Measurements from ENCODE around the gene TIMM17B.

TIMM17B gene

GRCh38 chrX:48918643-48919340, 21.2 kb upstream of the TIMM17B start, which contains the start of gene PIM2:
Gene PIM2 (minus strand): TSS chrX:48919024. CDS start chrX:48918834, 190 bp downstream.
- peak; percentile 95 for DNase-seq (ENCODE audit: low spot score)

DNA sequence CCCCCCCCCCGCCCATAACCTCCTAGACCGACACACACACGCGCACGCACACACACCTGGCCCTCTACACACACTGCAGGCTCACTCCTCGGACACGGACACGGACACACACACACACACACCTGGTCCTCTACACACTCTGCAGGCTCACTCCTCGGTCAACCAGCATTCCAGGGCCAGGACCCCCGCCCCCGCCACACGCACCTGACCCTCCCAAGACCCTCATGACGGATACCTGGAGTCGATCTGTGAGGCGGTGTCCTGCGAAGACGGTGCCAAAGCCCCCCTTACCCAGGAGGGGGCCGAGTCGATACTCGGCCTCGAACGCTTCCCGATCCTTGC, 20.7 kb upstream of the TIMM17B start:
- no peak for DNase-seq (ENCODE audit: low spot score)

DNA sequence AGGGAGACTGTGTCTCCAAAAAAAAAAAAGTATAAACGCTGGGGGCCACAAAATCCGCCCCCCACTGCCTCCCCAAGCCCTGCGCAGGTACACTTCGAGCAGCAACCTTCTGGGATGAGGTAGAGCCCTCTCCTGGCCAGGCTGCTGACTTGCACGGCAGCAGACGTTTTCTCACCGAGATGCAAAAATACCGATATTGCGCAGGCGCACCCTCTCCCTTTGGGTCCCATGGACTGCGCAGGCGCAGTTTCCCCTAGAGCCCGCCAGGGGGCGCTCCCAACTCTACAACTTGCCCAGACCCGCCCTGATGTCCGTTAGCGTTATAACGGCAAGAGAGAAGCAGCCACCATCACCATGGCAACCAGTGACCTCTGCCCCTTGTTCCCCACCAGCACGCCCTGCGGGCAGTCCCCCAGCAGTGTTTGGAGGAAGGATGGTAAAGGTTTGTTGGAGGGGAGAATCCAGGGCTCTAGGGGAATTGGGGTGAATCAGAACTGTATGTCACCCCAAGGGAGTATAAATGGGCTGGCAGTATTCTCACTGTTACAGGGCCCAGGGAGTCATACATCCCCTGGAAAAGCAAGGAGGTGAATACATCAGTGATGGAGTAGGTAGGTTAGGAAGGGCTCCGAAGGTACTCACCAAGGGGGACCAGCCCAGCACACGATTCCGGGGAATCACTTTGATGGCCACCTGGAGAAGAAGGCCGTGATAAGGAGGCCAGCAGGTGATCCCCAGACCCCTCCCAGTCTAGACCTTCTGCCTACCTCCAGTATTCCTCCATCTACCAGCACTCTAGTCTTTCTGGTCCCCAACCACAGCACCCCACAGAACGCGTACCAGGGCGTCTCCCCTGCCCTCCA, 19.8 kb upstream of the TIMM17B start:
- DNase-seq (ENCODE audit: low spot score): peak; percentile 93

DNA sequence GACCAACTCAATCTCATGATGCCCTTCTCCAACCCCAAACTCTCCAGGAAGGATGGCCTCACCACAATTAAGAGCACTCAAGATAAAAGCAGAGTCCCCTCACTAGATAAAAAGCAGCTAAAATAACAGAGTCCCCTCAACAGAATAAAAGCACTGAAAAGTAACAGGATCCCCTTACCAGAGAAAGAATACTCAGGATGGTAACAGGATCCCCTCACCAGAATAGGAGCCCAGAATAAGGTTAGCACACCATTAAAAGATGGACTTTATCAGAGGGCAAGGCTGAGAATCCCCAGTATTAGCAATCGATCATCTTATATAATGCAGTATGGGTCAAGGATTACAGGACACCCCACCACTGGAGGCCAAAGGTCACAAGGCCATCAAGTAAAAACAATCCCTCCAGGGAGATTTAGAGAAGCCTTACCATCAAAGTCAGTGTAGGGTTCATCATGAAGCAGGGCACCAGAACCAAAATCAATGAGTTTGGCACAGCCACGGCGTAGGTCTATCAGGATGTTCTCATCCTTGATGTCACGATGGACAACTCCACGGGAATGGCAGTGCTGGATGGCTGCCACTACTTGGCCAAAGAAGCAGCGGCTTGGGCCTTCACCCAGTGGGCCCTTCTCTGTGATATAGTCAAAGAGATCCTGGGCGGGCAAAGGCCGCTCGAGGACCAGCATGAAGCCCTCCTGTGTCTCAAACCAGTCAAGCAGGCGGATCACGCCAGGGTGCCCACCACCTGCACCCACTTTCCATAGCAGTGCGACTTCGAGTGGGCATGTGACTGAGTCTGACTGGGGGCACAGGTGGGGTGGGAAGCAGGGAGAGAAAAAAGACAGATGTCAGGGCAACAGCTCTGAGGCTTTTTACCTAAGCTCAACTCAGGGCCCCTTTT, 17.3 kb upstream of the TIMM17B start:
- DNase-seq (ENCODE audit: low spot score): no peak

DNA sequence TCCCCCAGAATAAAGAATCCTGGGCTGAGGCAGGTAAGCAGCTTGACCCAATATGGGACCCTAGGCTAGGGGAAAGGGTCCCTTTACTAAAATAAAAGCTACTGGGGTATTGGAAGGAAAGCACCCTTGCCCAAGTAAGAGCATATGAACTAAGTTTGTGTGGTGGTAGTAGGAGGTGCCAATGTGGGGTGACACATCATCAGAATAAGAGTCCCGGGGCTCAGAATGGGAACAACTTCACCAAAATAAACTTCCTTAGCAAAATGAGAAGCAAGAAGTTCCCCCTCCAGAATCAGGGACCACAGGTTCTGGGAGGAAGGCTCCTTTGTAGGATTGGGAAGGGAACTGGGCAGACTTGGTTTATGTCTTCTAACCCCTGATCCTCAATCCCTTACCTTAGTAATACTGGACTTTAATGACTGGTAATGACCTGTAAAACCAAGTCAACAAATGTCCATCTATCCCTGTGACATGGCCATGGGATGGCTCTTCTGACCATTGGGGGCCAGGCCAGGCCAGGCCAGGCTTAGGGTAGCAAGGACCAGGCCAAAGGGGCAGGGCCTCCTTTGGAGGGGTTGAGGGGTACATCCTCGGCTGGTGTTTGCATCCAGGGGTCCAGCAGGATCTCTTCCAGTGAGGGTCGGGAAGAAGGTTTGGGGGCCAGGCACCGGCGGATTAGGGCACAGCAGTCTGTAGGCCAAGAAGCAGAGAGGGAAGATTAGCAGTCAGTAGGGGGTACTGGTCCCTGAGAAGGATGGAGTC, 16.2 kb upstream of the TIMM17B start:
- no peak for DNase-seq (ENCODE audit: low spot score)

- DNase-seq (ENCODE audit: low spot score): peak; percentile 85
These were observed 14.0 kb upstream of the TIMM17B start, which contains the start of gene SLC35A2 for GRCh38 chrX:48911412-48912182. Gene SLC35A2 (minus strand): TSS chrX:48911646. CDS start chrX:48911636, 10 bp downstream.

- DNase-seq (ENCODE audit: low spot score): peak; percentile 19
These were observed 13.4 kb upstream of the TIMM17B start for GRCh38 chrX:48910926-48911411.

GRCh38 chrX:48909703-48910294, 12.2 kb upstream of the TIMM17B start:
- no peak for DNase-seq (ENCODE audit: low spot score)

GRCh38 chrX:48908600-48908999, 11.0 kb upstream of the TIMM17B start:
- DNase-seq (ENCODE audit: low spot score): no peak

DNA sequence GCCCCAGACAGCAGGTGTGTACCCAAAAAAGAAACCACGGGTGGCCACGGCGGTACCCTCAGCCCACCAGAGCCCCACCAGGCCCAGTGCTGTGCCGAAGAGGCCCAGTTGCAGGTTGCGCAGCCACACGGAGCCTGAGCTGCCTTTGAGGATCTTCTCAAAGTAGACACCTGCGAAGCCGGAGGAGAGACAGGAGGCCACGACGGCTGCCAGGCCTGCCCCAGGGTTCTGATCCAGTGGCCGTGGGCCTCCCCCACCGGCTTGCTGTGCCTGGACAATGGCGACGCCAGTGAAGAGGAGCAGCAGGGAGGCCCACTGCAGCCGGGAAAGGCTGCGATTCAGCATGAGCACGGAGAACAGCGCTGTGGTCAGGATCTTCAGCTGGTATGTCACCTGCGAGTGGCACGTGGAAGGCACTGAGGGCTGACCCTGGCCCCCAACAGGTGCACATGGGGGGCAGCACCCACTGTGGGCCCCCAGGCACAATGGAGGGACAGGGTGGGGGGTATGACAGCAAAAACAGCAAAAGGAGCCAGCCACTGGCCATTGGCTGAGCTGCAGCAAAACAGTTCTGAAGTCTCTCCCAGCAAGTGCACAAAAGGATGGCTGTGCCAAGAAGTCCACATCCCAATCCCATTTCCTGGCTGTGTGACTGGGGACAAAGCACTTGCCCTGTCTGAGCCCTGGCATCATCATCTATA, 7.7 kb upstream of the TIMM17B start:
- DNase-seq (ENCODE audit: low spot score): no peak

GRCh38 chrX:48904626-48905025, 7.1 kb upstream of the TIMM17B start:
- no peak for DNase-seq (ENCODE audit: low spot score)

- no peak for DNase-seq (ENCODE audit: low spot score)
These were observed 6.6 kb upstream of the TIMM17B start for GRCh38 chrX:48904180-48904579.

DNA sequence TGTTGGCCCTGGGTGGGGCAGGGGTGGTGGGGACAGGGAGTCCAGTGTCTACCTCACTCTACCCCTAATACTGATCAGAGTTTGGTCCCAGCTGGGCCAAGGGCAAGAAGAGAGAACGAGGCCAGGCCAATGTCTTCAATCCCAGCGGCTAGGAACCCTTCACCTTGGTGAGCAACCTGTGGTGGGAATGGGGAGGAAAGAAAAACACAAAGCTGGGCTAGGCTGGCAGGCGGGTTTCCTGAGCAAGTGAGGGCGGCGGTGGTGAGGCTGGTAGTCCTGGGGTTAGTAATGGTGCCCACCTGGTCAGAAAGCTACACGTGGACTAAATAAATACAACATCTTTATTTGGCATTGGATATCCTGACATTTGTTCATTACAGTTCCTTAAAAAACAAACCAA, 5.7 kb upstream of the TIMM17B start:
- DNase-seq (ENCODE audit: low spot score): no peak

GRCh38 chrX:48902776-48903175, 5.2 kb upstream of the TIMM17B start:
- no peak for DNase-seq (ENCODE audit: low spot score)

GRCh38 chrX:48902135-48902534, 4.6 kb upstream of the TIMM17B start:
- no peak for DNase-seq (ENCODE audit: low spot score)

GRCh38 chrX:48901069-48901468, 3.5 kb upstream of the TIMM17B start:
- no peak for DNase-seq (ENCODE audit: low spot score)

DNA sequence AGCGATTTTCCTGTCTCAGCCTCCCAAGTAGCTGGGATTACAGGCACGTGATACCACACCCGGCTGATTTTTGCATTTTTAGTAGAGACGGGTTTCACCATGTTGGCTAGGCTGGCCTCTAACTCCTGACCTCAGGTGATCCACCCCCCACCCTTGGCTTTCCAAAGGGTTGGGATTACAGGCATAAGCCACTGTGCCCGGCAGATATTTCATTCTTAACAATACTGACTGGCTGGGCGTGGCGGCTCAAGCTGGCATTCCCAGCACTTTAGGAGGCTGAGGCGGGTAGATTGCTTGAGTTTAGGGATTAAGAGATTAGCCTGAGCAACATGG, 1.5 kb upstream of the TIMM17B start:
- no peak for DNase-seq (ENCODE audit: low spot score)

DNA sequence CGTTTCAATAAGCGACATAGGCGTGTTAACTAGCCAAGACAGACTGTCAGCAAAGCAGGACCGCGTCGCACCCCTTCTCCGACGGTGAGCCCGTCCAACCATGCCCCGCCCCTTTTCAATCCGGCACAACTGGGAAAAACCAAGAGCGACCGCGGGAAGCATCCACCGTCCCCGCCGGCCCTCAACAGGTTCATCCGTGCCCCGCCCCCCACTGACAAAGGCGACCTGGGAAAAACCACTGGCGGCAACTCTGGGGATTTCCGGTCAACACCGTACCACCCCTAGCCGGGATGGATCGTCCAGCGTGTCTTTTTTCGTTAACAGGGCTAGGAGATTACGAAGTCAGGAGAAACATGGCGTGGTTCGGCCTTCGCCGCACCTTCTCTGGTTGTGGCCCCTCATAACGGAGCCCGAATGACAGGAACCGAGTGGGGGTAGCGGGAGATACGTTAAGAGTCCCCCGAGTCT, 377 bp downstream of the TIMM17B start:
- peak; percentile 59 for DNase-seq (ENCODE audit: low spot score)

DNA sequence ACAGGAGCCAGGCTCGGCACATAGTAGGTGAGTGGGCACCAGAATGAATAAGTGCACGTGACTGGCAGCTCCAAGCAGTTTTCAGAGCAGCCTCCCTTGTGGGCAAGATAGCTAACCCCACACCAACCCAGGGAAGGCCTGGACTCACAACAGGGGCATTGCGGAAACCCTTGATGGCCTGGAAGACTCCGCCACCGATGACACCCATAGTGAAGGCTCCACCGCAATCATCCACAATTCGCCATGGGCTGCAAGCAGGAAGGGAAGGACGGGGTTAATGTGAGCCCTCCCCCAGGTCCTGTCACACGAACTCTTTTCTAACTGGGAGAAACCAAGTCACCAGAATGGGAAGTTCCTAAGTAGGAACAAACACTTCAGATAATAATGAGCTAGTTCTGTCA, 957 bp downstream of the TIMM17B start:
- no peak for DNase-seq (ENCODE audit: low spot score)

DNA sequence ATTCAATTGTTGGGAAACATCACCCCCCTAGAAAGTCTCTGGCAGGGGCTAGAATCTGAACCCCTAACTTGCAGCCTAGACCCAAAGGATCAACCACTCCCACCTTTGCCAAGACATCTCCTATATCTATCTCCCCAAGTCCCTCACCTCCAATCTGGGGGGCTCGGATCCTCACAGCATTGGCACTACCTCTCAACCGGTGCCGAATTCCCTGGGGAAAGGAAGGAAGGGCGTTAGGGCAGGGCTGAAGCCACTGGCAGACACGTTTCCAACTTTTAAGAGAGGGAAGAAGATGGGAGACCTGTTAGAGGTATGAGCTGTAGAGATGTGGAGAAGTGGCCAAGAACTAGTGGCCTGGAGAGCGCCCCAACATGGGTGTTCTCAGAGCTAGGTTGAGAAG, 2.7 kb downstream of the TIMM17B start:
- DNase-seq (ENCODE audit: low spot score): no peak
